Measurements from ENCODE around the gene CLCF1. TPM values are rescaled to one million over a fixed set of nuclear protein-coding genes. Genes with fewer than 3 reads are reported as not detected.

The CLCF1 gene
- total and polyA plus RNA-seq, 10 of the 15 experiments (the other 5 are each of a cell fraction or from before 2014, with no cell fraction given) = 0.16 to 2.1 (median 0.63) TPM; not detected in 1

GRCh38 chr11:67351275-67352005, 22.0 kb downstream of the CLCF1 start (continued):
- TF ChIP-seq, protein P1, sequence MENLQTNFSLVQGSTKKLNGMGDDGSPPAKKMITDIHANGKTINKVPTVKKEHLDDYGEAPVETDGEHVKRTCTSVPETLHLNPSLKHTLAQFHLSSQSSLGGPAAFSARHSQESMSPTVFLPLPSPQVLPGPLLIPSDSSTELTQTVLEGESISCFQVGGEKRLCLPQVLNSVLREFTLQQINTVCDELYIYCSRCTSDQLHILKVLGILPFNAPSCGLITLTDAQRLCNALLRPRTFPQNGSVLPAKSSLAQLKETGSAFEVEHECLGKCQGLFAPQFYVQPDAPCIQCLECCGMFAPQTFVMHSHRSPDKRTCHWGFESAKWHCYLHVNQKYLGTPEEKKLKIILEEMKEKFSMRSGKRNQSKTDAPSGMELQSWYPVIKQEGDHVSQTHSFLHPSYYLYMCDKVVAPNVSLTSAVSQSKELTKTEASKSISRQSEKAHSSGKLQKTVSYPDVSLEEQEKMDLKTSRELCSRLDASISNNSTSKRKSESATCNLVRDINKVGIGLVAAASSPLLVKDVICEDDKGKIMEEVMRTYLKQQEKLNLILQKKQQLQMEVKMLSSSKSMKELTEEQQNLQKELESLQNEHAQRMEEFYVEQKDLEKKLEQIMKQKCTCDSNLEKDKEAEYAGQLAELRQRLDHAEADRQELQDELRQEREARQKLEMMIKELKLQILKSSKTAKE (IDR thresholded peaks at IDR 0.05; ENCODE audit: low read depth, poor library complexity, severe bottlenecking) = peak; percentile 26
- TF ChIP-seq TCF12 (IDR thresholded peaks at IDR 0.05; ENCODE audit: low read depth, low read length) (0 out of 2 replicates have a peak, but pooled peaks have one; percentile 8), RUNX3 (IDR thresholded peaks at IDR 0.05; ENCODE audit: low read length) (no peak), SPI1 (IDR thresholded peaks at IDR 0.05; ENCODE audit: borderline replicate concordance, insufficient read depth, low read depth, low read length) (no peak), CBX5 (IDR thresholded peaks at IDR 0.05; ENCODE audit: low read depth) (no peak), TARDBP (IDR thresholded peaks at IDR 0.05; ENCODE audit: borderline replicate concordance) (no peak), NFXL1 (IDR thresholded peaks at IDR 0.05; ENCODE audit: borderline replicate concordance) (no peak), STAT3 (IDR thresholded peaks at IDR 0.05; ENCODE audit: low read depth, low read length) (no peak), CBFB (IDR thresholded peaks at IDR 0.05; ENCODE audit: low read depth) (no peak), ZBTB40 (IDR thresholded peaks at IDR 0.05; ENCODE audit: borderline replicate concordance) (no peak), SMAD5 (IDR thresholded peaks at IDR 0.05; ENCODE audit: low read depth) (no peak), E2F4 (IDR thresholded peaks at IDR 0.05; ENCODE audit: low read depth, low read length) (no peak), EGR1 (IDR thresholded peaks at IDR 0.05; ENCODE audit: borderline replicate concordance in 1 of 2, low read depth in 2 of 2, low read length in 2 of 2) (no peak), CREM (IDR thresholded peaks at IDR 0.05; ENCODE audit: low read depth) (no peak), RBBP5 (conservative IDR thresholded peaks at IDR 0.05) (no peak), MTA2 (IDR thresholded peaks at IDR 0.05; ENCODE audit: low read depth) (no peak), CTCF (IDR thresholded peaks at IDR 0.05 in 2 of 3, conservative IDR thresholded peaks at IDR 0.05 in 1 of 3; ENCODE audit: control insufficient read depth in 2 of 3, extremely low read depth in 1 of 3, insufficient read depth in 1 of 3, low read depth in 3 of 3, low read length in 3 of 3) (peak; percentile 91 to 94 (median 93); a peak in 5 of 6 replicates), SRF (IDR thresholded peaks at IDR 0.05; ENCODE audit: low read depth in 2 of 2, low read length in 2 of 2) (no peak), ZNF384 (IDR thresholded peaks at IDR 0.05; ENCODE audit: borderline replicate concordance, low read depth, low read length) (no peak), RFX5 (IDR thresholded peaks at IDR 0.05; ENCODE audit: low read depth, low read length) (no peak)
